ENCODE results near the gene OTOS. TPM values are rescaled to one million over a fixed set of nuclear protein-coding genes. Genes with fewer than 3 reads are reported as not detected.

The OTOS gene
- total RNA-seq (2011; cell fraction: chromatin; rRNA removed; ENCODE audit: low replicate concordance): not detected in 2 replicates
- not detected in 2 replicates for total RNA-seq (2011; cell fraction: nucleolus; rRNA removed)
- total RNA-seq (2011; cell fraction: nucleoplasm; rRNA removed): not detected in 2 replicates
- total RNA-seq (2014; rRNA removed): not detected in 2 replicates
- not detected in 2 replicates for total RNA-seq (2014; rRNA removed; fragmentation: Illumina TruSeq; extraction: Trizol)
- not detected in 2 replicates for total RNA-seq (2015; rRNA removed; fragmentation: Illumina TruSeq; extraction: Trizol)
- not detected in 2 replicates for total RNA-seq (2021)
- not detected in 2 replicates for polyA plus RNA-seq (2011; rRNA removed)
- not detected in 2 replicates for polyA plus RNA-seq (2011; cell fraction: cytosol; rRNA removed)
- polyA plus RNA-seq (2011; cell fraction: nucleus; rRNA removed): not detected in 2 replicates
- not detected in 2 replicates for polyA plus RNA-seq (2012)
- not detected in 2 replicates for polyA plus RNA-seq (2014; fragmentation: Illumina TruSeq; extraction: Trizol)
- not detected for polyA plus RNA-seq (2014; fragmentation: Nextera tagmentation; extraction: Ambion mirVana)
- polyA plus RNA-seq (2014; rRNA removed): not detected in 2 replicates
- polyA minus RNA-seq (2011; rRNA and poly(A)+ RNA removed): not detected in 2 replicates
- not detected in 2 replicates for polyA minus RNA-seq (2011; cell fraction: cytosol; rRNA and poly(A)+ RNA removed)
- not detected in 2 replicates for polyA minus RNA-seq (2011; cell fraction: nucleus; rRNA and poly(A)+ RNA removed)
- not detected for Bru-seq, nascent RNA
- not detected for BruChase-seq, experiment 1, labeled RNA remaining after a 2-hour chase
- BruChase-seq, experiment 2, labeled RNA remaining after a 6-hour chase: not detected
- long read RNA-seq, experiment 1: 0 reads
- long read RNA-seq, experiment 2: 0 reads
- long read RNA-seq, experiment 3: 0 reads

GRCh38 chr2:240140511-240140910, at the start of gene OTOS:
TSS of gene OTOS (minus strand) at chr2:240140658. CDS start at chr2:240140326, 332 bp downstream.
- CTCF ChIA-PET (ENCODE audit: low intra/inter-chr PET ratio): no interaction called here
- TF ChIP-seq ZBTB12 (CRISPR knock-in tag; IDR thresholded peaks at IDR 0.05) (no peak), CCAR2 (IDR thresholded peaks at IDR 0.05; ENCODE audit: low read depth, low read length) (no peak), OTX1 (CRISPR knock-in tag; IDR thresholded peaks at IDR 0.05) (no peak), HDAC3 (IDR thresholded peaks at IDR 0.05; ENCODE audit: borderline replicate concordance, partially characterized antibody) (no peak), ZNF75A (CRISPR knock-in tag; IDR thresholded peaks at IDR 0.05) (no peak), ZNF707 (CRISPR knock-in tag; conservative IDR thresholded peaks at IDR 0.05) (no peak), MCM3 (IDR thresholded peaks at IDR 0.05) (no peak), EZH2 (IDR thresholded peaks at IDR 0.05; ENCODE audit: borderline replicate concordance, low read depth, low read length) (no peak), CLOCK (CRISPR knock-in tag; IDR thresholded peaks at IDR 0.05; ENCODE audit: borderline replicate concordance) (no peak), POLR2A (conservative IDR thresholded peaks at IDR 0.05) (no peak), ZNF3 (CRISPR knock-in tag; IDR thresholded peaks at IDR 0.05) (no peak), KDM1A (IDR thresholded peaks at IDR 0.05) (no peak)
- TF ChIP-seq, protein P1, sequence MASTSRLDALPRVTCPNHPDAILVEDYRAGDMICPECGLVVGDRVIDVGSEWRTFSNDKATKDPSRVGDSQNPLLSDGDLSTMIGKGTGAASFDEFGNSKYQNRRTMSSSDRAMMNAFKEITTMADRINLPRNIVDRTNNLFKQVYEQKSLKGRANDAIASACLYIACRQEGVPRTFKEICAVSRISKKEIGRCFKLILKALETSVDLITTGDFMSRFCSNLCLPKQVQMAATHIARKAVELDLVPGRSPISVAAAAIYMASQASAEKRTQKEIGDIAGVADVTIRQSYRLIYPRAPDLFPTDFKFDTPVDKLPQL (IDR thresholded peaks at IDR 0.05; ENCODE audit: extremely low read depth, insufficient read length): no peak
- POLR2A ChIA-PET: interaction anchor here (0.8 kb wide), 1 partner anchor 9 kb away, joined by 3 read pairs; no protein-coding TSS in a partner anchor
- 5% methylated on average over 4 of the region's 5 CpGs for WGBS (ENCODE audit: insufficient coverage, low coverage, missing lambda C conversion rate)
- H3K4me3 ChIP-seq: no peak within 1 kb of the TSS
- H3K9ac ChIP-seq (ENCODE audit: insufficient read depth in 1 of 2, low read depth in 2 of 2, low read length in 2 of 2): no peak within 1 kb of the TSS
- no peaks in the 10 kb centered on the region for H3K9me1 ChIP-seq (ENCODE audit: control insufficient read depth, insufficient read depth, low read length)
- H3K27me3 ChIP-seq (ENCODE audit: control insufficient read depth in 2 of 2, insufficient read depth in 2 of 2, low read length in 2 of 2): peaks cover 0 to 55% of the 10 kb centered on the region in 2 experiments; a peak in 3 of 5 replicates
- BruUV-seq (replicated peaks): no TSS peak
- no peaks in the 10 kb centered on the region for H4K20me1 ChIP-seq (replicated peaks; ENCODE audit: control insufficient read depth, insufficient read depth, low read length)
- no peak for DNase-seq (ENCODE audit: extremely low read depth in 1 of 4, low spot score in 3 of 4)
- FAIRE-seq: no peak
- H3K36me3 ChIP-seq (ENCODE audit: control insufficient read depth, insufficient read depth, low read length): no peaks in the 10 kb centered on the region
- H3K27ac ChIP-seq (ENCODE audit: extremely low read depth, low read depth, low read length): no peak within 1 kb of the TSS
- H3K4me1 ChIP-seq (replicated peaks in 1 of 2; ENCODE audit: control insufficient read depth in 2 of 2, insufficient read depth in 2 of 2, low read length in 2 of 2): peaks cover 0 to 20% of the 10 kb centered on the region in 2 experiments; a peak in 2 of 5 replicates
- in situ Hi-C loops (cut with MboI) (loop anchor here (5.0 kb wide), 1 partner anchor 83 kb away; no protein-coding TSS in a partner anchor), intact Hi-C loops (cut with micrococcal nuclease) (no loop called here)
- H3K79me2 ChIP-seq (ENCODE audit: control insufficient read depth, insufficient read depth, low read length): peaks cover 6% of the 10 kb centered on the region
- ATAC-seq: no peak
- H2AFZ ChIP-seq (ENCODE audit: low read depth, low read length): no peak within 1 kb of the TSS
- no peak within 1 kb of the TSS for H3K4me2 ChIP-seq (ENCODE audit: insufficient read depth, low read length)
- H3K9me3 ChIP-seq (replicated peaks; ENCODE audit: control insufficient read depth, insufficient read depth, low read depth, low read length): no peaks in the 10 kb centered on the region
